Trophoblast cell (in vitro differentiated cells and primary cell): Measurements from ENCODE around the gene RNU6-9.

ENCODE experiments used
- DNase-seq, 2 donors: peaks; one replicate each; pipeline ENCODE4 v3.0.0-alpha.2; 2016
- H2AFZ ChIP-seq: 2 replicates; pipeline ENCODE4 v1.6.1; 2013; ENCODE audit warnings: low read length, moderate library complexity, mild to moderate bottlenecking; ENCODE audit not compliant: insufficient read depth, poor library complexity
- H2AK5ac ChIP-seq: 2 replicates; pipeline ENCODE4 v1.6.1; 2013; ENCODE audit warnings: mild to moderate bottlenecking, low read length
- H2BK120ac ChIP-seq: 2 replicates; pipeline ENCODE4 v1.6.1; 2013; ENCODE audit warnings: low read length, mild to moderate bottlenecking, moderate library complexity; ENCODE audit not compliant: insufficient read depth, poor library complexity
- H2BK12ac ChIP-seq: 2 replicates; pipeline ENCODE4 v1.6.1; 2013; ENCODE audit warnings: mild to moderate bottlenecking, low read length, moderate library complexity
- H2BK5ac ChIP-seq: 2 replicates; pipeline ENCODE4 v1.6.1; 2013; ENCODE audit warnings: low read length, low read depth, moderate library complexity, mild to moderate bottlenecking; ENCODE audit not compliant: poor library complexity
- H3K14ac ChIP-seq: 2 replicates; pipeline ENCODE4 v1.6.1; 2013; ENCODE audit warnings: mild to moderate bottlenecking, low read length
- H3K18ac ChIP-seq: 2 replicates; pipeline ENCODE4 v1.6.1; 2013; ENCODE audit warnings: mild to moderate bottlenecking, low read length
- H3K23ac ChIP-seq: 2 replicates; pipeline ENCODE4 v1.6.1; 2013; ENCODE audit warnings: low read length
- H3K27ac ChIP-seq: 2 replicates; pipeline ENCODE4 v1.5.1; 2013; ENCODE audit warnings: low read depth, mild to moderate bottlenecking, inconsistent platforms, low read length, moderate library complexity
- H3K27me3 ChIP-seq: 2 replicates; pipeline ENCODE4 v1.6.1; 2013; ENCODE audit warnings: inconsistent platforms, mild to moderate bottlenecking, low read length, moderate library complexity; ENCODE audit not compliant: insufficient read depth
- H3K36me3 ChIP-seq, 2 experiments: 1 replicate in 1 of 2; 2 replicates in 1 of 2; pipeline ENCODE4 v1.6.1; 2013; ENCODE audit warnings: low read length in 2 of 2, mild to moderate bottlenecking in 2 of 2, moderate library complexity in 1 of 2; ENCODE audit not compliant: insufficient read depth in 2 of 2, control insufficient read depth in 1 of 2
- H3K4ac ChIP-seq: 2 replicates; pipeline ENCODE4 v1.6.1; 2013; ENCODE audit warnings: low read depth, mild to moderate bottlenecking, low read length, moderate library complexity
- H3K4me1 ChIP-seq, 2 experiments: 1 replicate in 1 of 2; 2 replicates in 1 of 2; pipeline ENCODE4 v1.6.1; 2013; ENCODE audit warnings: low read length in 2 of 2, mild to moderate bottlenecking in 2 of 2, moderate library complexity in 1 of 2; ENCODE audit not compliant: insufficient read depth in 2 of 2, control insufficient read depth in 1 of 2
- H3K4me2 ChIP-seq: 2 replicates; pipeline ENCODE4 v1.6.1; 2013; ENCODE audit warnings: inconsistent platforms, mild to moderate bottlenecking, low read length, moderate library complexity
- H3K4me3 ChIP-seq: 2 replicates; pipeline ENCODE4 v1.5.1; 2013; ENCODE audit warnings: mild to moderate bottlenecking, low read depth, low read length, inconsistent platforms
- H3K79me1 ChIP-seq: one replicate; pipeline ENCODE4 v1.6.1; 2013; ENCODE audit warnings: low read length
- H3K79me2 ChIP-seq: 2 replicates; pipeline ENCODE4 v1.6.1; 2013; ENCODE audit warnings: low read length, mild to moderate bottlenecking; ENCODE audit not compliant: control insufficient read depth, insufficient read depth, poor library complexity
- H3K9ac ChIP-seq: 2 replicates; pipeline ENCODE4 v1.6.1; 2013; ENCODE audit warnings: mild to moderate bottlenecking, low read length
- H3K9me3 ChIP-seq: 2 replicates; pipeline ENCODE4 v1.6.1; 2013; ENCODE audit warnings: low read depth, mild to moderate bottlenecking, control low read depth, inconsistent platforms, low read length; ENCODE audit not compliant: insufficient read depth
- H4K12ac ChIP-seq: 2 replicates; pipeline ENCODE4 v1.6.1; 2013; ENCODE audit warnings: low read depth, mild to moderate bottlenecking, low read length, moderate library complexity
- H4K8ac ChIP-seq: 2 replicates; pipeline ENCODE4 v1.6.1; 2013; ENCODE audit warnings: low read depth, mild to moderate bottlenecking, low read length, moderate library complexity
- H4K91ac ChIP-seq: one replicate; pipeline ENCODE4 v1.6.1; 2013; ENCODE audit warnings: low read depth, mild to moderate bottlenecking, low read length, moderate library complexity
- WGBS: extraction: QIAGEN DNeasy Blood & Tissue Kit; methylation state at CpG from one replicate; pipeline ENCODE4 v1.1.7; 2013; ENCODE audit warnings: missing lambda C conversion rate; ENCODE audit not compliant: insufficient read length, insufficient coverage; ENCODE audit errors: extremely low coverage; 5-methylcytosine and 5-hydroxymethylcytosine counted together

RNU6-9 gene

GRCh38 chr19:869245-870177, 23.8 kb upstream of the RNU6-9 start:
- H3K79me1 ChIP-seq, result peaks cover 5% of the 10 kb centered on the region
- peak overlapping the region; percentile 60 for H3K27ac ChIP-seq
- H3K4me3 ChIP-seq, result no peak overlapping the region
- H3K79me2 ChIP-seq, result peaks cover 4% of the 10 kb centered on the region
- H4K91ac ChIP-seq, result peak overlapping the region; percentile 68
- H3K36me3 ChIP-seq, result peaks cover 40 to 41% of the 10 kb centered on the region in 2 experiments
- peak overlapping the region; percentile 52 for H2BK120ac ChIP-seq
- peaks cover 13 to 16% of the 10 kb centered on the region in 2 experiments for H3K4me1 ChIP-seq
- peak overlapping the region; percentile 69 for H3K18ac ChIP-seq
- H3K14ac ChIP-seq, result peak overlapping the region; percentile 69
- H3K23ac ChIP-seq, result no peak overlapping the region
- peak; percentile 78 to 84 for DNase-seq
- H4K8ac ChIP-seq, result peak overlapping the region; percentile 52
- H3K9me3 ChIP-seq, result no peaks in the 10 kb centered on the region
- peak overlapping the region; percentile 42 for H2BK12ac ChIP-seq
- WGBS, result no CpG with 5 or more reads among the region's 29 CpGs
- H3K4ac ChIP-seq, result peak overlapping the region; percentile 48
- H2BK5ac ChIP-seq, result no peak overlapping the region
- no peaks in the 10 kb centered on the region for H3K27me3 ChIP-seq
- H2AFZ ChIP-seq, result no peak overlapping the region
- H4K12ac ChIP-seq, result no peak overlapping the region
- H3K9ac ChIP-seq, result no peak overlapping the region
- H2AK5ac ChIP-seq, result peak overlapping the region; percentile 77
- no peak overlapping the region for H3K4me2 ChIP-seq

- WGBS, result no CpG with 5 or more reads among the region's 8 CpGs
These were observed 23.0 kb upstream of the RNU6-9 start for GRCh38 chr19:870314-870713.

GRCh38 chr19:870963-871401, 22.3 kb upstream of the RNU6-9 start:
- no peak overlapping the region for H3K9ac ChIP-seq
- DNase-seq, result no peak
- no peak overlapping the region for H3K23ac ChIP-seq
- H3K4me3 ChIP-seq, result no peak overlapping the region
- H2AFZ ChIP-seq, result no peak overlapping the region
- H4K91ac ChIP-seq, result no peak overlapping the region
- no peak overlapping the region for H3K27ac ChIP-seq
- peaks cover 4% of the 10 kb centered on the region for H3K79me2 ChIP-seq
- peaks cover 52 to 53% of the 10 kb centered on the region in 2 experiments for H3K36me3 ChIP-seq
- H4K8ac ChIP-seq, result no peak overlapping the region
- H3K27me3 ChIP-seq, result no peaks in the 10 kb centered on the region
- H3K4ac ChIP-seq, result no peak overlapping the region
- H3K79me1 ChIP-seq, result peaks cover 5% of the 10 kb centered on the region
- H2BK5ac ChIP-seq, result no peak overlapping the region
- no peak overlapping the region for H3K18ac ChIP-seq
- no peak overlapping the region for H2BK12ac ChIP-seq
- no peak overlapping the region for H3K4me2 ChIP-seq
- no peak overlapping the region for H4K12ac ChIP-seq
- H3K9me3 ChIP-seq, result no peaks in the 10 kb centered on the region
- no CpG with 5 or more reads among the region's 28 CpGs for WGBS
- no peak overlapping the region for H3K14ac ChIP-seq
- peaks cover 13 to 16% of the 10 kb centered on the region in 2 experiments for H3K4me1 ChIP-seq
- H2BK120ac ChIP-seq, result no peak overlapping the region
- H2AK5ac ChIP-seq, result no peak overlapping the region

More at GRCh38 chr19:870314-870713, 23.0 kb upstream of the RNU6-9 start:
- Histone ChIP-seq H3K27me3 (no peaks in the 10 kb centered on the region), H3K79me1 (peaks cover 5% of the 10 kb centered on the region), H3K18ac (no peak overlapping the region), H3K4me1 (peaks cover 13 to 16% of the 10 kb centered on the region in 2 experiments), H2AK5ac (no peak overlapping the region), H3K9me3 (no peaks in the 10 kb centered on the region), H3K4ac (no peak overlapping the region), H4K8ac (no peak overlapping the region), H2BK5ac (no peak overlapping the region), H2BK12ac (no peak overlapping the region), H3K4me2 (no peak overlapping the region), H3K9ac (no peak overlapping the region), H2BK120ac (no peak overlapping the region), H3K36me3 (peaks cover 45 to 46% of the 10 kb centered on the region in 2 experiments), H4K12ac (no peak overlapping the region), H3K27ac (no peak overlapping the region), H2AFZ (no peak overlapping the region), H3K4me3 (no peak overlapping the region), H3K23ac (no peak overlapping the region), H4K91ac (no peak overlapping the region), H3K79me2 (peaks cover 4% of the 10 kb centered on the region), H3K14ac (no peak overlapping the region)
- DNase-seq, result no peak

GRCh38 chr19:871446-872265, 21.6 kb upstream of the RNU6-9 start:
- Histone ChIP-seq H3K4ac (no peak overlapping the region), H2BK120ac (no peak overlapping the region), H3K4me3 (no peak overlapping the region), H3K4me1 (peaks cover 13 to 16% of the 10 kb centered on the region in 2 experiments), H3K79me1 (peaks cover 5% of the 10 kb centered on the region), H2AK5ac (no peak overlapping the region), H3K4me2 (no peak overlapping the region), H4K91ac (no peak overlapping the region), H4K12ac (no peak overlapping the region), H4K8ac (no peak overlapping the region), H2BK5ac (no peak overlapping the region), H2AFZ (no peak overlapping the region), H3K27me3 (no peaks in the 10 kb centered on the region), H3K23ac (no peak overlapping the region), H3K27ac (no peak overlapping the region), H3K9me3 (no peaks in the 10 kb centered on the region), H3K36me3 (peaks cover 58 to 59% of the 10 kb centered on the region in 2 experiments), H3K79me2 (peaks cover 4% of the 10 kb centered on the region), H3K9ac (no peak overlapping the region), H3K14ac (no peak overlapping the region), H3K18ac (no peak overlapping the region), H2BK12ac (no peak overlapping the region)
- WGBS, result no CpG with 5 or more reads among the region's 33 CpGs
- DNase-seq, result no peak
